ENCODE measurements around the gene FPGS. TPM values are rescaled to one million over a fixed set of nuclear protein-coding genes. Genes with fewer than 3 reads are reported as not detected.
"Not testable (repeated sequence)": the region's sequence is repeated elsewhere in the genome, so short reads cannot be mapped to it uniquely, and the experiment has no call there.

The FPGS gene
- total RNA-seq (2014; rRNA removed; shearing (Covaris generic)), result 84.1 and 87.0 TPM in 2 replicates
- 61.2 and 68.4 TPM in 2 replicates for polyA plus RNA-seq (2015; cell fraction: cytosol; rRNA removed)
- 96.0 and 104 TPM in 2 replicates for polyA plus RNA-seq (2015; cell fraction: nucleus; rRNA removed)

- peak; percentile 81 for DNase-seq (ENCODE audit: low read depth)
Measured at GRCh38 chr9:127802576-127803443, at the start of gene FPGS. TSS of gene FPGS (plus strand) at chr9:127802882. CDS start at chr9:127802925, 43 bp downstream.

DNA sequence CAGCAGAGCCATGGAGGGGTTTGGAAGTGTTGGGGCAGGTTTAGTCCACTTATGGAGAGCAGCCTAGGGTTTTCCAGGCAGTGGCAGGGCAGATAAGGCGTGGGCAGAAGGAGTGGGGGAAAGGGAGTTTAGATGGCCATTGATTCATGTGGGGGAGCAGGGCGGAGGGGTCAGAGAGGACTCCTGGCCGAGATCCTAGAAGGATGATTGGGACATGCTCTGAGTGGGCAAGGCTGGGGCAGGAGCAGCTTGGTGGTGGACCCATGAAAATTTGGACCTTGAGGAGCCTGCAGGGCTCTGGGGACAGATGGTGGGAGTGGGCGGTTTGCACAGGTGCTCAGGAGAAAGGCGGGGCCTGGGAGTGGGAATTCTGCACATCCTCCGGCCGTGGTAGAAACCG is 49.5 kb upstream of the FPGS start:
- DNase-seq (ENCODE audit: low read depth), result no peak

- DNase-seq (ENCODE audit: low read depth), result no peak
Measured at GRCh38 chr9:127753622-127754021, 49.1 kb upstream of the FPGS start.

DNA sequence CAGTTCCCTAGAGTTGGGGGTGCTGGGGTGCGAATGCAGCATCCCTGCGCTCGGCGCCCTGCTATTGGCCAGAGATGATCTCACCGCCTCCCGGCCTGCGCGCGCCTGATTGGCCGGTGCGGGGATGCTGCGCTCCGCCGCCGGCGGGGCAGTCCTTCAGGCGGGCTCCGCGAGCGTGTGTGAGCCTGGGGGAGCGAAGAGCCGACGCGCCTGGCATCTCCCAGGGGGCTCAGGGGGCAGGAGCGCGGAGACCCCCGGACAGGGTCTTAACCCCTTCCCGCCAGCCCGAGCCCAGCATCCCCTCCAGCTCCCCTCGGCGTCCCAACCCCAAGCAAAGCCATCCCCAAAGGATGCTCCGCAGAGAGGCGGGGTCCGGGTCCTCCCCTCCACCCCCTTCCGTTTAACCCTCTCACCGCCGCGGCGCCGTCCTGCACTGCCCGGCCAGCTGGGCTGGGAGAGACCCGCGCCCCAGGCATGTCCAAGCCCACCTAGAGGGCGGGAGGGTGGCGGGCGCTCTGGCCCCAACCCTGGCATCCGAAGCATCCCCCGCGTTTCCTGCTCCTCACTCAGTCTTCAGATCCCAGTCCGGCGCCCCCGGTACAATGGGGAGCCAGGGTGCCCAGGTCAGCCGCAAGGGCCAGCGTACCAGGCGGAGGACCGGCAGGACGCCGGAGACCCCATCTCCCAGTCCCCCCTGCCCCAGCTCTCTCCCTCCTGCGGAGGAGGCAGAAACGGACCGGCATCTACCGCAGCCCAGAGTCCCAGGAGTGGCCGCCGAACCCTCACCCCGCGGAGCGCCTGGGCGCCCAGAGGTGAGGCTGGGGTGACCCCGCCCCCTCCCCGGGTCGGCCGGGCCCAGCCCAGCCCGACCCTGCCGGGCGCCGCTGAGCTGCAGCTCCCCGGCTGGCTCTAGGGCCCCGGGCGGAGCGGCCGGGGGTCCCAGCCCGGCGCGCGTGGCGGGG is 48.3 kb upstream of the FPGS start:
- no peak for DNase-seq (ENCODE audit: low read depth)

DNA sequence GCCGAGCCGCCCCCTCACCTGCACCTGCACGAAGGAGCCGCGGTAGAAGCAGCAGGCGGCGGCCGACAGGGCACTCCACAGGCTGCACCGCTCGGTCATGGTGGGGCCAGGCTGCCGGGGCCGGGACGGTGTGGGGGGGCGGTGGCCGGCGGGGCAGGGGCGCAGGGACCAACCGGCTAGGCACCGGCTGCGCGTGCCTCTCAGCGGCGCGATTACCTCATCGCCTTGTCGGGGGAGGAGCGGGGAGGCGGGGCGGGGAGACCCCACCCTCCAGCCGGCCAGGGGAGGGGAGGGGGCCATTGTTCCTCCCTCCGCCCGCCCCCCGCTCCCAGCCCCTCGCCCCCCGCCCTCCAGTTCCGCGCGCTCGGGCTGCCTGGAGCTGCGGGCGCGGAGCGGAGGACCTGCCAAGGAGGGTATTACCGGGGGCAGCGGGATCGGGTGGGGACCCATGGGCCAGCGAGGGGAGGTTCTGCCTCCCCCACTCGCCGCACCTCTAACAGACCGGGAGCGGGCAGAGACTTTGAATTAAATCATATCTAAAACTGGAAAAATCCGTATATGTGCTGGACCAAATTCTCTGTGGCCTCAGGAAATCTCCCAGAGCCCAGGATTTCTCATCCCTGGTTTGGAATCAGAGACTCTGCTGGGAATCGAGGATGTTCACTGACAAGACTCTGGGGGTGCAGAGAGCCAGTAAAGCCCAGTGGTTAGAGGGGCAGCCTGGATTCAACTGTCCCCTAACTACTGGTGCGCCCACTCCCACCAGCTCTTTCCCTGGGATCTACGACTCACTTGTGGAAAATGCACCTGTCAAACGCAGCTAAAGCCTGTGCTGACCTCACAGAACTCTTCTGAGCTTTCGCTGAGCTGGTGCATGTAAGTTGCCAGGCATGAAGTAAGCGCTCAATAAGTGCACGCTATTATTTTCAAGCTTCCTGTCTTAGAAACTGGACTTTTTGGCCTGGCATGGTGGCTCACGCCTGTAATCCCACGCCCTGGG is 47.3 kb upstream of the FPGS start:
- no peak for DNase-seq (ENCODE audit: low read depth)

DNA sequence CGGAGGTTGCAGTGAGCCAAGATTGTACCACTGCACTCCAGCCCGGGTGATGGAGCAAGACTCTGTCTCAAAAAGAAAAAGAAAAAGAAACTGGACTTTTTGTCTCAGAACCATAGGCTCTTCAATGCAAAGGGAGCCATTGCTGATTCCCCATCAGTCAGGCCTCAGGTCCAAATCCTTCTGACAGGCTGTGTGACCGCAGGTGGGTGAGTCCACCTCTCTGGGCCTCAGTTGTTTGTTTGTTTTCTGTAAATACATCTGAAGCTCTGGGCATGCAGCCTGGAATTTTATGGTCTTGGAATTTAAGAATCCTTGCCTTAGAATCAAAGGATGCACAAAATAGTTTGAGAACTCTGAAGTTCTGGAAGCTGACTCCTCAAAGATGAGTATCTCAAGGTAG is 46.4 kb upstream of the FPGS start:
- no peak for DNase-seq (ENCODE audit: low read depth)

DNA sequence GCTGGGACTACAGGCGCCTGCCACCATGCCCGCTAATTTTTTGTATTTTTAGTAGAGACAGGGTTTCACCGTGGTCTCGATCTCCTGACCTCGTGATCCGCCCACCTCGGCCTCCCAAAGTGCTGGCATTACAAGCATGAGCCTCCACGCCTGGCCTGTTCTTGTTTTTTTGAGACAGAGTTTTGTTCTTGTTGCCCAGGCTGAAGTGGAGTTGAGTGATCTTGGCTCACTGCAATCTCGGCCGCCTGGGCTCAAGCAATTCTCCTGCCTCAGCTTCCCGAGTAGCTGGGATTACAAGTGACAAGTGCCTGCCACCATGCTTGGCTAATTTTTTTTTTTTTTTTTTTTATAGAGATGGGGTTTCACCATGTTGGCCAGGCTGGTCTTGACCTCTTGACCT is 45.9 kb upstream of the FPGS start:
- not testable (repeated sequence) for DNase-seq (ENCODE audit: low read depth)

DNA sequence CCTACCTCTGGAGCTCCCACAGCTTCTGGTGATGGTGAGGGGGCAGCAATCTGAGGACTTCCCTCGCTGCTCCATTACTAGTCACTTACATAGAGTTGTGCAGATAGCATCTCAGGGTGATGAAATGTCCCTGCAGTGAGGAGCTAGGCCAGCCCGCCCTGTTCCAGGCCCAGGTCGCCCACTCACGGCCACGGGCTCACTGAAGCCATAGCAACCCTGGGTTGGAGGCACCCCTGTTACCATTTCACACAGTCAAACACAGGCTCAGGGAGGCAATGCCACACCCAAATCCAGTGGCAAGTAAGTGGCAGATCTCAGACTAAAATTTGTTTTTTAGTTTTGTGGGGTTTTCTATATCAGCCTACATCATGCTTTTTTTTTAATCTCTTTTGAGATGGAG is 43.8 kb upstream of the FPGS start:
- DNase-seq (ENCODE audit: low read depth), result no peak

DNA sequence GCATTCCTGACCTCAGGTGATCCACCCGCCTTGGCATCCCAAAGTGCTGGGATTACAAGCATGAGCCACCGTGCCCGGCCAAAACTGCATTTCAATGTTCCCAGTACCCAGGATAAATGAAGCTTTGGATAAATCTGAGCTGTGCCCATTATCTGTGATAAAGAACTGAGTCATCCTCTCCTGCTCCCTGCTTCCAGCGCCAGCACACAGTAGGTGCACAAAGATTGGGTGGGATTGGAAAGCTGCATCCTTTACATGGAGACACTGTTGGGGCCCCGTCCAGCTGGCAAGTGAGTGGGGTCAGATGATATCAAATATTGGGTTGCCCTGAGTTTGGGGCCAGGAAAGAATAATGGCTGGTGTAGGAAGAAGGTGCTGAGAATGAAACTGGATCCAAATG is 41.6 kb upstream of the FPGS start:
- DNase-seq (ENCODE audit: low read depth), result no peak

- DNase-seq (ENCODE audit: low read depth), result no peak
Measured at GRCh38 chr9:127761491-127761956, 41.2 kb upstream of the FPGS start.

- no peak for DNase-seq (ENCODE audit: low read depth)
Measured at GRCh38 chr9:127762111-127762676, 40.5 kb upstream of the FPGS start.

- peak; percentile 35 for DNase-seq (ENCODE audit: low read depth)
Measured at GRCh38 chr9:127763918-127764384, 38.7 kb upstream of the FPGS start.

GRCh38 chr9:127765418-127765817 is 37.3 kb upstream of the FPGS start:
- DNase-seq (ENCODE audit: low read depth), result no peak

GRCh38 chr9:127767410-127767809 is 35.3 kb upstream of the FPGS start:
- no peak for DNase-seq (ENCODE audit: low read depth)

GRCh38 chr9:127767909-127768331 is 34.8 kb upstream of the FPGS start:
- DNase-seq (ENCODE audit: low read depth), result no peak

- DNase-seq (ENCODE audit: low read depth), result no peak
Measured at GRCh38 chr9:127768698-127769097, 34.0 kb upstream of the FPGS start.

- DNase-seq (ENCODE audit: low read depth), result no peak
Measured at GRCh38 chr9:127769101-127769500, 33.6 kb upstream of the FPGS start.

DNA sequence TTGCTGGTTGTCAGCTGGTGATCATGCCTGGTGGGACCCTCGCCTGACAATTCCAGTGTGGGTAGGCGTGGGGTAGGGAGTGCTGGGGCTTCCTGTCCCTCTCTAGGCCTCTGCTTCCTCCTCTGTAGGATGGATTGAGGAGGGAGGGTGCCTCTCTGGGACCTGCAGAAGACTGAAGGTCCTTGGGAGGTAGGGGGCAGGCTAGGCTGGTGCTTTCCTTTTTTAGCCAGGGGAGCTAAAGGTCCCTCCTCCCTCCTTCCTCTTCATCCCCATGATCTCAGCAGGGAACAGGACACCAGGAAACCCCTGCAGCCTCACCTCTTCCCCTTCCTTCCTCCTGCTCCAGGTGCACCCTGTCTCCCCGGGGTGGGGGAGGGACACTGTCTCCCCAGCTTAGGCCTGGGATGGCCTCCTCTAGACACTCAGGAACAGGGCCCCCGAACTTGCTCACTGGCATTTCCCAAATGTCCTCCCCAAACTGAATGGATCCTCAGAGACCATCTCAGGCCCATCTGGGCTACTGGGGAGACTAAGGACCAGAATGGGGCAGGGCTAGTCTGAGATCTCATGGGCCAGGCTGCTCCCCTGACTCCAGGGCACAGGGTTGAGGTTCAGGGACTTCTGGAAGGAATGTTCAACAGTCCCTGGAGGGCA is 32.6 kb upstream of the FPGS start:
- no peak for DNase-seq (ENCODE audit: low read depth)

DNA sequence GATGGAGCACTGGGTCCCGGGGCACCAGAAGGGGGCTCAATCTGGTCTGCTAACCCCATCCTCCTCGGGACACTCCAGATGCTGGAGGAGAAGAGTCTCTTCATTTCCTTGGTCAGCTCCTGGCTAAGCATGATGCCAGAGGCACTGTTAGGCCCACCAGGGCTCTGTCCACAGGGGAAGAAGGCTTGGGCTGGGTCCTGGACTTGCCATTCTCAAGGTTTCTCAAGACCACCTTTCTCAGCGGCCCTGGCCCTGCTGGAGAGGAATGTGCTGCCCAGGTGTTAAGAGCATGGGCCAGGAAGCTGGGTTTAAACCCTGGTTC is 32.1 kb upstream of the FPGS start:
- no peak for DNase-seq (ENCODE audit: low read depth)

Measured in HT1080 (cell line).